Measurements from ENCODE around the gene RGP1. TPM values are rescaled to one million over a fixed set of nuclear protein-coding genes. Genes with fewer than 3 reads are reported as not detected.

The RGP1 gene
- total RNA-seq, 2 experiments from 2014 or later = 26.9 to 29.1 TPM

- Mint-ChIP-seq H3K36me3 (peaks cover 20% of the 10 kb centered on the region), H3K4me3 (peak overlapping the region; percentile 97), H3K27me3 (no peaks in the 10 kb centered on the region), H3K4me1 (peaks cover 28% of the 10 kb centered on the region), H3K27ac (peak overlapping the region; percentile 98), H3K9me3 (no peaks in the 10 kb centered on the region)
- POLR2A ChIA-PET = interaction anchor here (0.6 to 2.0 kb wide), 10 partner anchors 8 to 1435 kb away, joined by 3 to 7 read pairs (median 4); partner anchors contain the start of genes CCDC107, CREB3, RMRP and SPAG8
- DNase-seq (peak; percentile 84), ATAC-seq (ENCODE audit: low read depth) (peak; percentile 84)
These were observed 7.5 kb downstream of the RGP1 start for GRCh38 chr9:35756275-35757225.

- H3K27me3 Mint-ChIP-seq = no peaks in the 10 kb centered on the region
- H3K9me3 Mint-ChIP-seq = no peaks in the 10 kb centered on the region
- H3K4me1 Mint-ChIP-seq = peaks cover 28% of the 10 kb centered on the region
- H3K27ac Mint-ChIP-seq = peak overlapping the region; percentile 98
- DNase-seq (peak; percentile 68), ATAC-seq (ENCODE audit: low read depth) (peak; percentile 27)
- H3K4me3 Mint-ChIP-seq = peak overlapping the region; percentile 97
- peaks cover 20% of the 10 kb centered on the region for H3K36me3 Mint-ChIP-seq
- POLR2A ChIA-PET = interaction anchor here (0.6 to 2.0 kb wide), 8 partner anchors 9 to 1436 kb away, joined by 3 to 7 read pairs (median 4); partner anchors contain the start of genes CCDC107, CREB3, RMRP and TLN1
These were observed 8.3 kb downstream of the RGP1 start for GRCh38 chr9:35757226-35757891.

DNA sequence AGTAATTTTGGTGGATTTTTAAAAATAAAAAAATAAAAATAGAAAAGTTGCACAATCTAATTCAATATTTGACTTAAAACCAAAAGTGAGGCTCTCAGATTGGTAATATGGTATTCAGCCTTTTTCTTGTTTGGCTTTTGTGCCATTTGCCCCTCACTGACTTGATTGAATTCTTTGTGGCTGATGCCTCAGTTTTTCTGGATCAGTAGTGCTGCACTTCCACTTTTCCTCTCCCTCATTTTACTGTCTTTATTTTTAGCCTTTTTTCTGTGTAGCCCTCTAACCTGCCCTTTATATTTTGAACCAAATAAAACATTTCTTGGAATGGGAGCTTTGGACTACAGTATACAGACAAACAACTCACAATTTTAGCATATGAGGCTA is 8.8 kb downstream of the RGP1 start:
- DNase-seq = no peak
- no peaks in the 10 kb centered on the region for H3K9me3 Mint-ChIP-seq
- no peak for ATAC-seq (ENCODE audit: low read depth)
- peaks cover 28% of the 10 kb centered on the region for H3K4me1 Mint-ChIP-seq
- POLR2A ChIA-PET = interaction anchor here (1.1 kb wide), 1 partner anchor 8 kb away, joined by 4 read pairs; no protein-coding TSS in a partner anchor
- peaks cover 17% of the 10 kb centered on the region for H3K36me3 Mint-ChIP-seq
- H3K4me3 Mint-ChIP-seq = peak overlapping the region; percentile 97
- no peaks in the 10 kb centered on the region for H3K27me3 Mint-ChIP-seq
- H3K27ac Mint-ChIP-seq = no peak overlapping the region

GRCh38 chr9:35758475-35759050 is 9.5 kb downstream of the RGP1 start:
- Mint-ChIP-seq H3K9me3 (no peaks in the 10 kb centered on the region), H3K27me3 (no peaks in the 10 kb centered on the region), H3K27ac (peak overlapping the region; percentile 50), H3K4me1 (peaks cover 27% of the 10 kb centered on the region), H3K36me3 (peaks cover 14% of the 10 kb centered on the region), H3K4me3 (peak overlapping the region; percentile 77)
- POLR2A ChIA-PET = interaction anchor here (0.7 to 1.2 kb wide), 4 partner anchors 9 to 1333 kb away, joined by 3 to 11 read pairs (median 4); no protein-coding TSS in a partner anchor
- no peak for DNase-seq
- no peak for ATAC-seq (ENCODE audit: low read depth)

DNA sequence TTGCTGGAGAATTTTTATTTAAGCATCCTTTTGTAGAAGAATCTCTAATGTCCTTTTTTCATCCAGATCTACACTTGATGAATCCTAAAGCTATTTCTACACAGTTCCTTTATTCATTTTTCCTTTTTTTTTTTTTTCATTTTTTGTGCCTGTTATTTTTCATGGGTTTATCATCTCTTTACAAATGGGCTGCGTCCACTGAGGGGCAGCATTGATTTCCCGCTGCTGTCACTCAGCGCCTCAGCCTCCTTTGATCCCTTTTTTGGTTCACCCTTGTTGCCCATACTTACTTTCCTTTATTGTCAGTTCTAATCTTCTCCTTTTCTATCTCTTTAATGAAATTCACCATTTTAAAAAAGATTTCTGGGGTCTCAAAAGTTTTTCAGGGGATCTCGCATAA is 10.7 kb downstream of the RGP1 start:
- ATAC-seq (ENCODE audit: low read depth) = no peak
- POLR2A ChIA-PET = interaction anchor here (1.2 kb wide), 1 partner anchor 16 kb away, joined by 3 read pairs; no protein-coding TSS in a partner anchor
- H3K4me1 Mint-ChIP-seq = peaks cover 27% of the 10 kb centered on the region
- DNase-seq = no peak
- H3K27ac Mint-ChIP-seq = no peak overlapping the region
- peaks cover 14% of the 10 kb centered on the region for H3K36me3 Mint-ChIP-seq
- H3K9me3 Mint-ChIP-seq = no peaks in the 10 kb centered on the region
- no peak overlapping the region for H3K4me3 Mint-ChIP-seq
- H3K27me3 Mint-ChIP-seq = no peaks in the 10 kb centered on the region

DNA sequence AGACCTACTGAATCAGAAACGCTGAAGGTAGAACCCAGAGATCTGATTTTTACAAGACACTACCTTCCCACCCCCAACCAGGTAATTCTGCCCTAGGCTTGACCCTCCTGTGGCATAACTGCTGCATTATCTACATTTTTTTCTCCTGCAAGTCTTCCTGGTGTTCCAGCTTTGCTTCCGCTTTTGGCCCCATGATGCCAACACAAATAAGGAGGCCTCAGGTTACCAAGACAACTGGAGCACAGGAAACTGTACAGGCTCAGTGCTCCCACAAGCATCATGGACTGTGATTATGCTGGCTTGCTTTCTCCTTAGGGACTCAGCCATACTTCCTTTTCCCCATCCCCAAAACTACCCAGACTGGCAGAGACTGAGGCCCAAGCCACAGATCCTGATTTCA is 11.6 kb downstream of the RGP1 start:
- Mint-ChIP-seq H3K27ac (no peak overlapping the region), H3K9me3 (no peaks in the 10 kb centered on the region), H3K4me3 (no peak overlapping the region), H3K27me3 (no peaks in the 10 kb centered on the region), H3K36me3 (peaks cover 14% of the 10 kb centered on the region), H3K4me1 (peaks cover 27% of the 10 kb centered on the region)
- ATAC-seq (ENCODE audit: low read depth) = no peak
- POLR2A ChIA-PET = no interaction called here
- DNase-seq = no peak

DNA sequence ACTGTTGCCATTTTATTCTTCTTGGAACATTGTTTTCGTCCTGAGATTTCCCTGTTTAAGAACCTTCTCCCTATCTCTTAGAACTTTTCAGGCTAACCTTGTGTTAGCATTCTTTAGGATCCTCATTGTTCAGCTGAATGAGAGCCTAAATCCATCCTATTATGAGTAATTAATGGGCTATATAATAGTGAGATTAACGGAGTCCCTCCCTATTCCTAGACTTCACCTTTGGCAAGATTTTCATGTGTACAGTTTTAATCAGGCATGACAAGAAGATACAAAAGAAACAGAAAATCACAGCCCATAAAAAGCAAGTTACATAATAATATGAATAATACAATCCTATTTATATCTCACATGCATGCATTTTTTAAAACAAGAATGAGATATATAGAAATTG is 14.1 kb downstream of the RGP1 start:
- no peak for DNase-seq
- no peak for ATAC-seq (ENCODE audit: low read depth)
- POLR2A ChIA-PET = no interaction called here
- H3K4me3 Mint-ChIP-seq = no peak overlapping the region
- peaks cover 12% of the 10 kb centered on the region for H3K36me3 Mint-ChIP-seq
- peaks cover 14% of the 10 kb centered on the region for H3K4me1 Mint-ChIP-seq
- H3K27me3 Mint-ChIP-seq = no peaks in the 10 kb centered on the region
- H3K9me3 Mint-ChIP-seq = no peaks in the 10 kb centered on the region
- no peak overlapping the region for H3K27ac Mint-ChIP-seq

- Mint-ChIP-seq H3K27ac (no peak overlapping the region), H3K9me3 (no peaks in the 10 kb centered on the region), H3K36me3 (peaks cover 12% of the 10 kb centered on the region), H3K27me3 (no peaks in the 10 kb centered on the region), H3K4me1 (peaks cover 8% of the 10 kb centered on the region), H3K4me3 (no peak overlapping the region)
- POLR2A ChIA-PET = no interaction called here
- DNase-seq (no peak), ATAC-seq (ENCODE audit: low read depth) (no peak)
These were observed 14.7 kb downstream of the RGP1 start for GRCh38 chr9:35763803-35764202.

DNA sequence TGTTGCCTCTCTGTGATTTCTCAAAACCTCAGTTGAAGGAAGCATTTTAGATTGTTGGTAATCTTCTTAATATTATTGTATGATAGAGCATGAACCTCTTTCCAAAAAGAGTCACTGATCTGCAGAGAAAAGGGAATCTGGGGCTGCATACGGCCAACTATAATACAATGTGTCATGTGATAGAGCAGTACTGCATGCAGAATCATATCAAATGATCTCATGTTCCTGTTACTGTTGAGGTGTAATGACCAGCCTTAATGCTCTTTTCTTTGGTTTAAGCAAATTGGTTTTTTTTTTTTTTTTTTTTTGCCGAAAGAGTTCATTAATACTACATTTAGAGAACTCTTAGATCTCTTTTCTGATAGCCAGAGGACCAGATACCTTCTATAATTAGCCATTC is 17.9 kb downstream of the RGP1 start:
- H3K27ac Mint-ChIP-seq = no peak overlapping the region
- ATAC-seq (ENCODE audit: low read depth) (no peak), DNase-seq (no peak)
- H3K4me1 Mint-ChIP-seq = no peaks in the 10 kb centered on the region
- POLR2A ChIA-PET = no interaction called here
- H3K4me3 Mint-ChIP-seq = no peak overlapping the region
- H3K27me3 Mint-ChIP-seq = no peaks in the 10 kb centered on the region
- H3K36me3 Mint-ChIP-seq = peaks cover 4% of the 10 kb centered on the region
- H3K9me3 Mint-ChIP-seq = no peaks in the 10 kb centered on the region

DNA sequence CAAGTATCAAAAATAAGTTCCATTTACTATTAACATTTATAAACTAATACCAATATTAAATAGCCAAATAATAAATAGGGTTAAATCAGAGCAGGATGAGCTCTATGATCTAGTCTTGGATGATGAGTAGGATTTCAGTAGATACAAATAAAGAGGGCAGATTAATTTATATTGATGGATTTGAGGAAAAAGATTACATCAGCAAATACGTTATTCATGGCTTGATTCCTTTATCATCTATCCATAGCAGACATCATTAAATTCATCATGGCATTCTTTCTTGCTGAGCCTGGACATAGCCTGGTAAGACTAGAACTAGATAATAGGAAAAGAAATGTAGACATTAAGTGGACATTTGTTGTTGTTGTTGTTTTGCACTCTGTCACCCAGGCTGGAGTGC is 18.4 kb downstream of the RGP1 start:
- Mint-ChIP-seq H3K4me1 (no peaks in the 10 kb centered on the region), H3K27me3 (no peaks in the 10 kb centered on the region), H3K9me3 (no peaks in the 10 kb centered on the region), H3K27ac (no peak overlapping the region), H3K36me3 (peaks cover 4% of the 10 kb centered on the region), H3K4me3 (no peak overlapping the region)
- ATAC-seq (ENCODE audit: low read depth) (no peak), DNase-seq (no peak)
- POLR2A ChIA-PET = no interaction called here

GRCh38 chr9:35769763-35770162 is 20.7 kb downstream of the RGP1 start:
- Mint-ChIP-seq H3K9me3 (no peaks in the 10 kb centered on the region), H3K4me1 (no peaks in the 10 kb centered on the region), H3K36me3 (no peaks in the 10 kb centered on the region), H3K4me3 (no peak overlapping the region), H3K27ac (no peak overlapping the region), H3K27me3 (no peaks in the 10 kb centered on the region)
- POLR2A ChIA-PET = interaction anchor here (0.6 to 1.2 kb wide), 2 partner anchors 42 to 95 kb away, joined by 4 to 6 read pairs; no protein-coding TSS in a partner anchor
- DNase-seq = no peak
- ATAC-seq (ENCODE audit: low read depth) = no peak

DNA sequence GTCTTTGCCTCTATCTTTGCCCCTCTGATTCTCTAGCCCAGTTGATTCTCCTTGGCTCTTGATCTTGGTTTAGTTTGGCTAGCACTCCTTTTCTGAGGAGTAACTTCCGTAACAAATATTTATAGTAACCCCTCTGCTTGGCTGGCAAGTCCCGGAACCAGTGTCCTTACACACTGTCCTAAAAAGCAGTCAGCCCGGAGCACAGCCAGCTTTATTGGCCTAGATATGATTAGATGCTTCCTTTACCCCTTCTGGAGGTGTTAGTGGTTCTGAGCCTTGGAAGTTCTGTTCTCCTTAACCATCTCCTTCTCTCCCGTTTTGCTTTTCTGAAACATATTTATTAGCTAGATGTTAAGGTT is 22.0 kb downstream of the RGP1 start:
- Mint-ChIP-seq H3K9me3 (no peaks in the 10 kb centered on the region), H3K36me3 (no peaks in the 10 kb centered on the region), H3K4me1 (no peaks in the 10 kb centered on the region), H3K27ac (no peak overlapping the region), H3K27me3 (no peaks in the 10 kb centered on the region), H3K4me3 (no peak overlapping the region)
- POLR2A ChIA-PET = interaction anchor here (1.1 kb wide), 1 partner anchor 14 kb away, joined by 3 read pairs; no protein-coding TSS in a partner anchor
- no peak for DNase-seq
- no peak for ATAC-seq (ENCODE audit: low read depth)

- Mint-ChIP-seq H3K27ac (no peak overlapping the region), H3K4me1 (no peaks in the 10 kb centered on the region), H3K36me3 (no peaks in the 10 kb centered on the region), H3K9me3 (no peaks in the 10 kb centered on the region), H3K4me3 (no peak overlapping the region), H3K27me3 (no peaks in the 10 kb centered on the region)
- DNase-seq (no peak), ATAC-seq (ENCODE audit: low read depth) (no peak)
- POLR2A ChIA-PET = interaction anchor here (1.1 kb wide), 1 partner anchor 15 kb away, joined by 3 read pairs; no protein-coding TSS in a partner anchor
These were observed 22.4 kb downstream of the RGP1 start for GRCh38 chr9:35771534-35771933.

Measured in activated naive CD8-positive, alpha-beta T cell treated with anti-CD3 and anti-CD28 coated beads, Interleukin-2, amount 10 ng/mL, durations not matched to agents 7 days and 5 days (primary cell).